Osteoblast (primary cell): ENCODE data around the gene UPF2. TPM values are rescaled to one million over a fixed set of nuclear protein-coding genes. Genes with fewer than 3 reads are reported as not detected.

Experiments used
- DNase-seq: peaks from one replicate; pipeline ENCODE4 v3.0.0; 2011; ENCODE audit warnings: low spot score, mixed read lengths; ENCODE audit not compliant: insufficient read length; ENCODE audit errors: missing footprints
- H2AFZ ChIP-seq: 2 replicates; pipeline ENCODE4 v1.6.0; 2011; ENCODE audit warnings: mild to moderate bottlenecking, low read length
- H3K27ac ChIP-seq: 2 replicates; pipeline ENCODE4 v1.5.1; 2011; ENCODE audit warnings: mild to moderate bottlenecking, low read depth, low read length, moderate library complexity
- H3K27me3 ChIP-seq: 2 replicates; pipeline ENCODE4 v1.6.0; 2012; ENCODE audit warnings: mild to moderate bottlenecking, control low read depth, inconsistent platforms, low read length, moderate library complexity; ENCODE audit not compliant: insufficient read depth
- H3K36me3 ChIP-seq: 2 replicates; pipeline ENCODE4 v1.5.1; 2011; ENCODE audit warnings: mild to moderate bottlenecking, low read length, control low read depth, moderate library complexity; ENCODE audit not compliant: insufficient read depth
- H3K4me1 ChIP-seq: 2 replicates; pipeline ENCODE4 v1.5.1; 2011; ENCODE audit warnings: mild to moderate bottlenecking, low read length, control low read depth, moderate library complexity; ENCODE audit not compliant: insufficient read depth
- H3K4me2 ChIP-seq: 2 replicates; pipeline ENCODE4 v1.6.0; 2011; ENCODE audit warnings: mild to moderate bottlenecking, low read length; ENCODE audit not compliant: insufficient read depth
- H3K4me3 ChIP-seq: fragments of 200-600 bp; sonication (generic); 3 replicates; pipeline ENCODE4 v1.5.1; 2012; ENCODE audit warnings: mild to moderate bottlenecking, low read length, inconsistent platforms; ENCODE audit not compliant: insufficient read depth
- H3K79me2 ChIP-seq: 2 replicates; pipeline ENCODE4 v1.6.0; 2012; ENCODE audit warnings: mild to moderate bottlenecking, low read length, control low read depth, inconsistent platforms; ENCODE audit not compliant: insufficient read depth
- H3K9me3 ChIP-seq: 2 replicates; pipeline ENCODE4 v1.5.1; 2011; ENCODE audit warnings: low read depth, low read length, control low read depth
- H4K20me1 ChIP-seq: 2 replicates; pipeline ENCODE4 v1.6.0; 2012; ENCODE audit warnings: mild to moderate bottlenecking, low read length, control low read depth; ENCODE audit not compliant: insufficient read depth
- total RNA-seq: library from RNA; depleted of rRNA; stranded (reverse); fragments of >200 nt; gene quantifications from 2 replicates; pipeline ENCODE4 v1.2.3, GENCODE V29; 2012
- TF ChIP-seq, protein P1 (sequence below): IDR thresholded peaks from 2 replicates; pipeline ENCODE4 v1.5.1; 2011; ENCODE audit warnings: mild to moderate bottlenecking, low read depth, low read length, moderate library complexity; ENCODE audit errors: extremely low read depth

The UPF2 gene, protein sequence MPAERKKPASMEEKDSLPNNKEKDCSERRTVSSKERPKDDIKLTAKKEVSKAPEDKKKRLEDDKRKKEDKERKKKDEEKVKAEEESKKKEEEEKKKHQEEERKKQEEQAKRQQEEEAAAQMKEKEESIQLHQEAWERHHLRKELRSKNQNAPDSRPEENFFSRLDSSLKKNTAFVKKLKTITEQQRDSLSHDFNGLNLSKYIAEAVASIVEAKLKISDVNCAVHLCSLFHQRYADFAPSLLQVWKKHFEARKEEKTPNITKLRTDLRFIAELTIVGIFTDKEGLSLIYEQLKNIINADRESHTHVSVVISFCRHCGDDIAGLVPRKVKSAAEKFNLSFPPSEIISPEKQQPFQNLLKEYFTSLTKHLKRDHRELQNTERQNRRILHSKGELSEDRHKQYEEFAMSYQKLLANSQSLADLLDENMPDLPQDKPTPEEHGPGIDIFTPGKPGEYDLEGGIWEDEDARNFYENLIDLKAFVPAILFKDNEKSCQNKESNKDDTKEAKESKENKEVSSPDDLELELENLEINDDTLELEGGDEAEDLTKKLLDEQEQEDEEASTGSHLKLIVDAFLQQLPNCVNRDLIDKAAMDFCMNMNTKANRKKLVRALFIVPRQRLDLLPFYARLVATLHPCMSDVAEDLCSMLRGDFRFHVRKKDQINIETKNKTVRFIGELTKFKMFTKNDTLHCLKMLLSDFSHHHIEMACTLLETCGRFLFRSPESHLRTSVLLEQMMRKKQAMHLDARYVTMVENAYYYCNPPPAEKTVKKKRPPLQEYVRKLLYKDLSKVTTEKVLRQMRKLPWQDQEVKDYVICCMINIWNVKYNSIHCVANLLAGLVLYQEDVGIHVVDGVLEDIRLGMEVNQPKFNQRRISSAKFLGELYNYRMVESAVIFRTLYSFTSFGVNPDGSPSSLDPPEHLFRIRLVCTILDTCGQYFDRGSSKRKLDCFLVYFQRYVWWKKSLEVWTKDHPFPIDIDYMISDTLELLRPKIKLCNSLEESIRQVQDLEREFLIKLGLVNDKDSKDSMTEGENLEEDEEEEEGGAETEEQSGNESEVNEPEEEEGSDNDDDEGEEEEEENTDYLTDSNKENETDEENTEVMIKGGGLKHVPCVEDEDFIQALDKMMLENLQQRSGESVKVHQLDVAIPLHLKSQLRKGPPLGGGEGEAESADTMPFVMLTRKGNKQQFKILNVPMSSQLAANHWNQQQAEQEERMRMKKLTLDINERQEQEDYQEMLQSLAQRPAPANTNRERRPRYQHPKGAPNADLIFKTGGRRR
- total RNA-seq, result 15.0 and 15.9 TPM in 2 replicates

DNA sequence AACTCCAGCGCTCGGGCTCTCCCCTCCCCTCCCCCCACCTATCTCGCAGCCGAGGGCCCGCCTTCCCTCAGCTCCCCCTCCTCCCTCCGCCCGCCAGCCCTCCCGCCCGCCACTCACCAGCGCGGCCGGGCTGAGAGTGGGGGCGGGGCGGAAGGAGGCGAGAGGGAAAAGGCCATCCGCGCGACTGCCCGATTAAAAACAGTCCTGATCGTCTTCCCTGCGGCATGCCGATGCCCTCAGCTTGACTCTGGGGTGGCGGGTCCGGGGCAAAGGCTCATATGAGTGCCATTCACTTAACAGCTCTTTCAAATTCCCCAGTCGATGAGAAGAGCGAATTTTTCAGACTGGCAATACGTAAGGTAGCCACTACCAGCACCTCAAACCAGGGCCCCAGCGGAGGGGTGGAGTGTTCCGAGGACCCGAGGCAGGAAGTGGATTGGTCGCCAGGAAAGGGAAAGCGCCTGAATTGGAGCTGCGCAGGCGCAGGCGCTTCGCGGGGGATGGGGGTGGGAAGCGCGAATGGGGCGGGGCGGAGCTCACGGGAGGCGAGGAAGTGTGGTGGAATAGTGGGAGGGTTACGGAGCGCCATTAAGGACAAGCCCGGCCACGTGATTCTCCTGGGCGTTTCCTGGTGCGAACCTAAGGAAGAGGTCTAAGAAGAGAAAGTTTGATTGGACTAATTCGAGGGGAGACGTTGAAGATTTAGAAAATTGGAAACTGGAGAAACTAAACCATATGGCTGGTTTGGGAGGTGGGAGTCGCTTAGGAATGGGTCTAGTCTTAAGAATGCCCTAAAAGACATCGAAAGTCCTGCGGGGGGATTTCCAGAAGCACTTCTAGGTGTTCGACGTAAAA lies at the start of gene UPF2:
Gene UPF2, minus strand, starts transcription at position 13 of the 855 bp plus-strand sequence. CDS start 7,386 bp downstream, outside the sequence.
- Histone ChIP-seq H3K27me3 (no peaks in the 10 kb centered on the region), H3K79me2 (peaks cover 46% of the 10 kb centered on the region), H3K36me3 (no peaks in the 10 kb centered on the region), H2AFZ (peak within 1 kb of the TSS; percentile 92), H3K9me3 (no peaks in the 10 kb centered on the region), H3K4me2 (peak within 1 kb of the TSS; percentile 97), H4K20me1 (peaks cover 13% of the 10 kb centered on the region), H3K4me1 (peaks cover 14% of the 10 kb centered on the region), H3K4me3 (peak within 1 kb of the TSS; percentile 99), H3K27ac (peak within 1 kb of the TSS; percentile 99)
- TF ChIP-seq, protein P1, sequence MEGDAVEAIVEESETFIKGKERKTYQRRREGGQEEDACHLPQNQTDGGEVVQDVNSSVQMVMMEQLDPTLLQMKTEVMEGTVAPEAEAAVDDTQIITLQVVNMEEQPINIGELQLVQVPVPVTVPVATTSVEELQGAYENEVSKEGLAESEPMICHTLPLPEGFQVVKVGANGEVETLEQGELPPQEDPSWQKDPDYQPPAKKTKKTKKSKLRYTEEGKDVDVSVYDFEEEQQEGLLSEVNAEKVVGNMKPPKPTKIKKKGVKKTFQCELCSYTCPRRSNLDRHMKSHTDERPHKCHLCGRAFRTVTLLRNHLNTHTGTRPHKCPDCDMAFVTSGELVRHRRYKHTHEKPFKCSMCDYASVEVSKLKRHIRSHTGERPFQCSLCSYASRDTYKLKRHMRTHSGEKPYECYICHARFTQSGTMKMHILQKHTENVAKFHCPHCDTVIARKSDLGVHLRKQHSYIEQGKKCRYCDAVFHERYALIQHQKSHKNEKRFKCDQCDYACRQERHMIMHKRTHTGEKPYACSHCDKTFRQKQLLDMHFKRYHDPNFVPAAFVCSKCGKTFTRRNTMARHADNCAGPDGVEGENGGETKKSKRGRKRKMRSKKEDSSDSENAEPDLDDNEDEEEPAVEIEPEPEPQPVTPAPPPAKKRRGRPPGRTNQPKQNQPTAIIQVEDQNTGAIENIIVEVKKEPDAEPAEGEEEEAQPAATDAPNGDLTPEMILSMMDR, result no peak
- peak; percentile 97 for DNase-seq

DNA sequence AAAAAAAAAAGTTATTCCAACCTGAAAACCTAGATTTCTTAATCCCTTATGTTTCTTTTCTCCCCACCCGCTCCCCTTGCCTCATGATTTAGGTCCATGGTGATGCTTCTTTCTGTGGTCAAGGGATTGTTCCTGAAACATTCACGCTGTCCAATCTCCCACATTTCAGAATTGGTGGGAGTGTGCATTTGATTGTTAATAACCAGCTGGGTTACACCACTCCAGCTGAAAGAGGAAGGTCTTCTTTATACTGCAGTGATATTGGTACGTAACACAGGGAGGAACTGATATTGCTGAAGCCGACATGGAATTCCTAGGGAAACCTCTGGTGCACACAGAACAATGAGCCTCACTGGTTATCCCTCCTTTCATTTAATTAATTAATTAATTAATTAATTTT lies 48.8 kb upstream of the UPF2 start:
- DNase-seq, result no peak
- Histone ChIP-seq H3K4me2 (no peak overlapping the region), H3K9me3 (no peaks in the 10 kb centered on the region)

DNA sequence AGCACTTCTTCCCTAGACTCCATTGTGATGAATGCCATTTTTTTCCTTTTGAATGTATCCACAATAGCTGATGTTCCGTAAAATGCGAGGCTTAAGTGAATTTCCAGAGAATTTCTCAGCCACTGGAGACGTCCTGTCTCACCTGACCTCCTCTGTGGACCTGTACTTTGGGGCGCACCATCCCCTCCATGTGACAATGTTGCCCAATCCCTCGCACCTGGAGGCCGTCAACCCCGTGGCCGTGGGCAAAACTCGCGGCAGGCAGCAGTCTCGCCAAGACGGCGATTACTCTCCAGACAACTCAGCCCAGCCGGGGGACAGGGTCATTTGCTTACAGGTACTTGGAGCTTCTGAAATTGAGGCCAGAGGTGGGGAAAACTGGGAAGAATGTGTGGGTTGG lies 46.3 kb upstream of the UPF2 start:
- no peaks in the 10 kb centered on the region for H3K79me2 ChIP-seq
- no peak overlapping the region for H3K4me2 ChIP-seq
- no peaks in the 10 kb centered on the region for H3K27me3 ChIP-seq
- no peak overlapping the region for H3K4me3 ChIP-seq
- H3K9me3 ChIP-seq, result no peaks in the 10 kb centered on the region
- TF ChIP-seq, protein P1, result no peak
- no peaks in the 10 kb centered on the region for H4K20me1 ChIP-seq
- no peak for DNase-seq
- H3K27ac ChIP-seq, result no peak overlapping the region
- H3K4me1 ChIP-seq, result no peaks in the 10 kb centered on the region
- no peak overlapping the region for H2AFZ ChIP-seq
- peaks cover 21% of the 10 kb centered on the region for H3K36me3 ChIP-seq

More for the DNA sequence above, 48.8 kb upstream of the UPF2 start:
- H3K36me3 ChIP-seq, result peaks cover 24% of the 10 kb centered on the region
- H3K4me1 ChIP-seq, result no peaks in the 10 kb centered on the region
- no peaks in the 10 kb centered on the region for H4K20me1 ChIP-seq
- no peak overlapping the region for H3K27ac ChIP-seq
- no peaks in the 10 kb centered on the region for H3K79me2 ChIP-seq
- TF ChIP-seq, protein P1, result no peak
- H3K27me3 ChIP-seq, result no peaks in the 10 kb centered on the region
- H2AFZ ChIP-seq, result no peak overlapping the region
- H3K4me3 ChIP-seq, result no peak overlapping the region
